VCaP (cell line): Measurements from ENCODE around the gene NCKAP1.
A peak's percentile ranks its signal among the peaks of the same experiment; 100 is the strongest.
"Not testable (repeated sequence)": the region's sequence is repeated elsewhere in the genome, so short reads cannot be mapped to it uniquely, and the experiment has no call there.

Experiments used
- H3K27ac ChIP-seq: fragments of 450-650 bp; 2 replicates; pipeline ENCODE4 v1.5.1; 2017
- TF ChIP-seq, protein P1 (sequence below): fragments of 450-650 bp; conservative IDR thresholded peaks from 2 replicates; pipeline ENCODE4 v1.5.1; 2017; ENCODE audit warnings: mild to moderate bottlenecking, moderate library complexity

The NCKAP1 gene

DNA sequence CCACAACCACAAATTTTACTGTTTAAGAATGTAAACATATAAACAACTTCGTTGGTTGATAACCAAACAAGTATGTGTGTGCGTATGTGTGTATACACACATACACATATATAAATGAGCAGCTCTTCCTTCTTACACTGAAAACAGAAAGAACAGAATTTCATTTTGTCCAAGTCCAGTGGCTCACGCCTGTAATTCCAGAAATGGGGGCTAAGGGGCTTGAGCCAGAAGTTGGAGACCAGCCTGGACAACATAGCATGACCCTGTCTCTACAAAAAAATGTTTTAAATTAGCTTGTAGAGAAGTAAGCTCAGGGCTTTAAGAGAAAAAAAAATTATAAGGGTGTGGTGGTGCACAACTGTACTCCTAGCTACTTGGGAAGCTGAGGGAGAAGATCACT is 12.3 kb downstream of the NCKAP1 start:
- H3K27ac ChIP-seq = no peak overlapping the region
- TF ChIP-seq, protein P1, sequence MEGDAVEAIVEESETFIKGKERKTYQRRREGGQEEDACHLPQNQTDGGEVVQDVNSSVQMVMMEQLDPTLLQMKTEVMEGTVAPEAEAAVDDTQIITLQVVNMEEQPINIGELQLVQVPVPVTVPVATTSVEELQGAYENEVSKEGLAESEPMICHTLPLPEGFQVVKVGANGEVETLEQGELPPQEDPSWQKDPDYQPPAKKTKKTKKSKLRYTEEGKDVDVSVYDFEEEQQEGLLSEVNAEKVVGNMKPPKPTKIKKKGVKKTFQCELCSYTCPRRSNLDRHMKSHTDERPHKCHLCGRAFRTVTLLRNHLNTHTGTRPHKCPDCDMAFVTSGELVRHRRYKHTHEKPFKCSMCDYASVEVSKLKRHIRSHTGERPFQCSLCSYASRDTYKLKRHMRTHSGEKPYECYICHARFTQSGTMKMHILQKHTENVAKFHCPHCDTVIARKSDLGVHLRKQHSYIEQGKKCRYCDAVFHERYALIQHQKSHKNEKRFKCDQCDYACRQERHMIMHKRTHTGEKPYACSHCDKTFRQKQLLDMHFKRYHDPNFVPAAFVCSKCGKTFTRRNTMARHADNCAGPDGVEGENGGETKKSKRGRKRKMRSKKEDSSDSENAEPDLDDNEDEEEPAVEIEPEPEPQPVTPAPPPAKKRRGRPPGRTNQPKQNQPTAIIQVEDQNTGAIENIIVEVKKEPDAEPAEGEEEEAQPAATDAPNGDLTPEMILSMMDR = no peak

DNA sequence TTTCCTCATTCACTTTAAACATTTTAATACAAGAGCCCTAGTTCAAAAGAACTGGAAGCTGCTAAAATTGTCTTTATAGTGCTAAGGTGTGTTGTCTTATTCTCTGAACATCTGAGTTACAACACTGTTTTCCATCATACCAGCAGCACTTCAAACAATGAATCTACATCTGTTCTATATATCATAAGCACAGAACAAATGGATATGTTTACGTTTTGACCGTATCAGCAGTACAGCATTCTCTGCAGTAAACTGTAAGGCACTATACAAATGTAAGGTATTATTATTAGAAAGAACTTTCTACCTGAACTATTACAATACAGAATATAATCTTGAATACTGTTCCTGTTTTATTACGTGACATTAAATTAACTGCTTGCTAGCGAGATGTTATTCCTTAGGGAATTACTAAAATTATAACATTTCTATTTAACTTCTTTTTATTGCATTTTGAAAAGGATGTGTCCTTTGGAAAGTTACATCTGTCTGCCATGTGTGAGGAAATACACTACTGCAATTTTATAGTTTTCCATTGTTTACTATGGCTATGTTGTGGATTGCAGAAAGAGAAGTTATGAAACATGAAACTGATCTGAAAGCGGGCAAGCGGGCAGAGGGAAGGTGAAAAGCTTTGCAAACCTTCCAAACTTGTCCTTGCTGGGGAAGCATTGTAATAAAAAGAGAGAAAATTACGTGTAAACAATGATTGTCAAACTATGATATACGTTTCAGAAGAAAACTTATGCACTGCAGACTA is 13.7 kb downstream of the NCKAP1 start:
- peak overlapping the region; percentile 50 for H3K27ac ChIP-seq
- TF ChIP-seq, protein P1 = no peak

DNA sequence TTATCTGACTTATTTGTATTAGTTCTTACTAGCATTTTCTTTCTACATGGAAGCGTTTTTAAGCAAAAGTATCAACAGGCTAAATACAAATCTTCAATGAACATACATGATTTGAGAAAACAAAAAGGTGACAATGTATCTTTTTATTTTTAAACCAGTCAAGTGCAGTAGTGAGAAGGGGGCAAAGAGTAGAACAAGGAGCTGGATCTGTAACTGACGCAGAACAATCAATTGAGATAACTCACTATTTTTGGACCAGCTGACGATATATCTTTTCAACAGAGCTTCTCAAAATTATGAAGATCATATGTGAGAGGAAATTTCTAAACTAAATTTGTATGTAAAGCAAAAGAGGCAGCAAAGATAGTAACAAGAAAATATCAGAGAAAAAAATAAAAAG is 15.5 kb downstream of the NCKAP1 start:
- no peak overlapping the region for H3K27ac ChIP-seq
- TF ChIP-seq, protein P1 = no peak

DNA sequence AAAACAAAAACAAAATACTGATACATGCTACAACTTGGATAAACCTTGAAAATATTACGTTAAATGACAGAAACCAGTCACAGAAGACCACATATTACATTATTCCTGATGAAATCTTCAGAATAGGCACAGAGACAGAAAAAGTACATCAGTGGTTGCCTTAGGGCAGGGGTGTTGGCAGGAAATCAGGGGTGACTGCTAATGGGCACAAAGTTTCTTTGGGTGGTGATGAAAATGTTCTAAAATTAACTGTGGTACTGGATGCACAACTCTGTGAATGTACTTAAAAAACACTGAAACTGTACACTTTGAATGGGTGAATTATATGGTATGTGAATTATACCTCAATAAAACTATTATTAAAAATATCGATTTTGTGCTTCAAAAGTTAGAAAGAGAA is 16.6 kb downstream of the NCKAP1 start:
- TF ChIP-seq, protein P1 = no peak
- H3K27ac ChIP-seq = no peak overlapping the region

DNA sequence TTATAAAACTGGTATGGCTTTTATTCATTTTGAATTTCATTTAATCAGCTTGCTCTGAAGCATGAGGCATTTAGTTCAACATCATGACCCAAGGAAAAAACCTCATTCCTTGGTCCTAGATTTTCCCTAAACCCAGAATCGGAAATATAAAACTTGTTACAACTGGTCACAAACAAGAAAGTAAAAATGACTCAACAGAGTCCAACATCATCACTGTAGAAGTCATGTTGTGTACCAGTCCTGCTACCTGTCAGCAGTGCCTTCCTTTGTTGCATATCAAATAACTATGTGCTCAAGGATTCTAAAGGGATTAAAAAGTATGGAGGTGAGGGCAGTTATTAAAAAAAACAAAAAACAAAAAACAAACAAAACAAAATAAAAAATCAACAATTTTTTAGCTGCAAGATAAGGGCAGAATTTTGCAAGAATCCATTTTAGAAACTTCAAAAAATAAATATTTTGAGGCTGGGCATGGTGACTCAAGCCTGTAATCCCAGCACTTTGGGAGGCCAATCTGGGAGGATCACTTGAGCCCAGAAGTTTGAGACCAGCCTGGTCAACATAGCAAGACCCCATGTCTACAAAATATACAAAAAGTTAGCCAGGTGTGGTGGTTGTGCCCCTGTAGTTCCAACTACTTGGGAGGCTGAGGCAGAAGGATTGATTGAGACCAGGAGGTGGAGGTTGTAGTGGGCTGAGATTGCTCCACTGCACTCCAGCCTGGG is 18.4 kb downstream of the NCKAP1 start:
- H3K27ac ChIP-seq = no peak overlapping the region
- TF ChIP-seq, protein P1 = no peak

DNA sequence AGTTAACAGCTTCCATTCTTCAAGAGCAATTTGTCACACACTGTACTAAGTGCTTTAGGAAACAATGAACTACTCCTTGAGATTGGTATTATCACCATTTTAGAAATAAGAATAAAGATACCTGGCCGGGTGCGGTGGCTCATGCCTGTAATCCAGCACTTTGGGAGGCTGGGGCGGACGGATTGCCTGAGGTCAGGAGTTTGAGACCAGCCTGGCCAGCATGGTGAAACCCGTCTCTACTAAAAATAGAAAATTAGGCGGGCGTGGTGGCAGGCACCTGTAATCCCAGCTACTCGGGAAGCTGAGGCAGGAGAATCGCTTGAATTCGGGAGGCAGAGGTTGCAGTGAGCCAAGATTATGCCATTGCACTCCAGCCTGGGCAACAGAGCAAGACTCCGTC is 20.4 kb downstream of the NCKAP1 start:
- not testable (repeated sequence) for H3K27ac ChIP-seq

DNA sequence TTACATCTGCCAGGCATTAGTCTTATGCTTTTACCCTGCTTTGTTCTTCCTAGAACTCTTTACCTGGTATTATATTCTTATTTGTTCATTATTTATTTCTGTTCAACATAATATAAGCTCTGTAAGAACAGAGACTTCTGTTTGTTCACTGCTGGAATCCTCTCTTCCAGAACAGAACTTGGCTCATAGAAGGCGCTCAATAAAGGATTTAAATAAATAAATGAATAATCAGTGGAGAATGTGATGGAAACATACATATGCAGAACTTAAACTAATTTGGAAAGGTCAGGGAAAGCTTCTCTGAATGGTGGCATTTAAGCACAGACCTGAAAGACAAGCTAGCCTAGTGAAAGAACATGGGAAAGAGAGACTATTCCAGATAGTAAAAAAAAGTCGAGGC is 24.3 kb downstream of the NCKAP1 start:
- no peak overlapping the region for H3K27ac ChIP-seq
- TF ChIP-seq, protein P1 = no peak

DNA sequence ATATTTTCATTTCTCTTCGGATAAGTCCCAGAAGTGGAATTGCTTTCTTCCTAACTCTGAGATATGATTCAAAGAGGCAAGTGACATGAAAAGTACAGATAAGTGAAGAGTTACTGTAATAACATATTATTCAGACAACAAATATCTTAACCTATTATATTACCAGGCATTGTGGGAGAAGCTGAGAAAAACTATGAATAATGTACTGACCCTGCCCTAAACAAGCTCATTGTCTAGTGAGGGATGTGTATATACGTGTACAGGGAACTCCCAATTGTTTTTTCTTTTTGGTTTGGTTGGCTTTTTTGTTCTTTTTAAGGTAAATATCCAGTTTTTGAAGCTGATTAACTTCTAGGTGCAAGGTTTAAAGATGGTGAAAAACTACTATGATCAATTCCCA is 26.5 kb downstream of the NCKAP1 start:
- TF ChIP-seq, protein P1 = no peak
- H3K27ac ChIP-seq = no peak overlapping the region
